Muscle layer of colon (tissue), 2 donors: Measurements from ENCODE around the gene KLHL17.

ENCODE experiments used
- H3K27ac ChIP-seq: one replicate; pipeline ENCODE4 v1.7.0; 2013; ENCODE audit warnings: low read depth, mild to moderate bottlenecking, low read length, moderate library complexity
- H3K27me3 ChIP-seq, 2 donors: one replicate each; pipeline ENCODE4 v1.7.0; 2013; ENCODE audit warnings: low read length in 2 of 2, mild to moderate bottlenecking in 2 of 2; ENCODE audit not compliant: insufficient read depth in 2 of 2, control insufficient read depth in 1 of 2
- H3K36me3 ChIP-seq: one replicate; pipeline ENCODE4 v1.7.0; 2013; ENCODE audit warnings: mild to moderate bottlenecking, low read length; ENCODE audit not compliant: insufficient read depth
- H3K4me1 ChIP-seq: one replicate; pipeline ENCODE4 v1.7.0; 2013; ENCODE audit warnings: mild to moderate bottlenecking, low read length; ENCODE audit not compliant: insufficient read depth
- H3K4me3 ChIP-seq, 2 donors: one replicate each; pipeline ENCODE4 v1.7.0; 2013; ENCODE audit warnings: low read length in 2 of 2, low read depth in 1 of 2, mild to moderate bottlenecking in 1 of 2, moderate library complexity in 1 of 2
- H3K9ac ChIP-seq: one replicate; pipeline ENCODE4 v1.7.0; 2013; ENCODE audit warnings: low read length
- H3K9me3 ChIP-seq: one replicate; pipeline ENCODE4 v1.7.0; 2013; ENCODE audit warnings: mild to moderate bottlenecking, low read length
- donor health status: abdominal sarcoma.
- donor health status: Adenocarcinoma of cecum.

The KLHL17 gene

DNA sequence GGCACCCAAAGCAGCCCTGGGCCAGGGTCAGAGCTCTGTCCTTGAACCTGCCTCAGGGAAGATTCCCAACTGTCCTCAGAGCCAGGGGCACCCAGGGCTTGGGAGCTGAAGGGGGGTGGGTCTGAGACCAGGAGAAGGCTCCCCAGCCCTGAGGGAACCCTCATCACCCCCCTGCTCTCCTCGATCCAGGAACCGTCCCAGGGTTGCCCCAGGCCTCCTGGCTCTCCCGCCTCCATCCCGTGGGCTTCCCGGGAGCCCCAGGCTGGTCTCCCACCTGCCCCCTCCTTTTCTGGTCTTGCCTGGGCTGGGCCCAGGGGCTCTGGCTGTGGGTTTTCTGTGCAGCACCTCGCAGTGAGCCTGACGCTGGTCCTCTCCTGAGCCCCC is 43.3 kb upstream of the KLHL17 start:
- H3K27ac ChIP-seq, result no peak overlapping the region
- peaks cover 5 to 50% of the 10 kb centered on the region in 2 donors for H3K27me3 ChIP-seq

DNA sequence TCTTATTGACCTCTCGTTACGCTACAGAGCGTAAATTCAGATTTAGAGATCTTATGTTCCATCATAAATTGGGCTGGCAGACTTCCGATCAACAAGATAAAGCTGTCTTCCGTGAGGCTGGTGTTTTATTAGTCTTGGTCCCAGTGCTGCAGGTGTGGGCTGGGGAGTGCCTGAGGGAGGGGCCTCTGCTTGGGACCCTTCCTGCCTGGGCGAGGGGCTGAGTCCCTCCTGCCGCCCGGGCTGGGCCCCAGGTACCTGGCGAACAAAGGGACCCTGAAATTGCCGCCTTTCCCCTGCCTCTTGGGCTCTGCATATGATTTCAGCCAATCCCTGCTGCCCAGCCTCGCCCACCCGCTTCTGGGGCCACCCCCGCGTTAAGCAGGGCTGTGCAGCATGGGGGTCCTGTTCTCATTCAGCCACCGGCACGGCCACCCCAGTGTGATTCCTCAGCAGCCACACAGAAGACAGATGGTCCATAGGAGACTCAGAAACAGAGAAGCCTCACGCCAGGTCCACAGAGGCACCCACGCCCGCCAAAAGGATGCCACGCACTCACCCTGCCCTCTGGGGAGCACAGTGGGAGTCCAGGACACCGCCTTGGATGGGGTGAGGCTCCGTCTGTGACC is 42.8 kb upstream of the KLHL17 start:
- Histone ChIP-seq H3K4me1 (peaks cover 17% of the 10 kb centered on the region), H3K27ac (no peak overlapping the region), H3K9ac (no peak overlapping the region), H3K9me3 (no peaks in the 10 kb centered on the region), H3K36me3 (no peaks in the 10 kb centered on the region), H3K27me3 (peaks cover 10 to 55% of the 10 kb centered on the region in 2 donors), H3K4me3 (no peak overlapping the region)

More for the DNA sequence above, 43.3 kb upstream of the KLHL17 start:
- peaks cover 17% of the 10 kb centered on the region for H3K4me1 ChIP-seq
- H3K9me3 ChIP-seq, result no peaks in the 10 kb centered on the region
- H3K4me3 ChIP-seq, result no peak overlapping the region
- H3K36me3 ChIP-seq, result no peaks in the 10 kb centered on the region
- H3K9ac ChIP-seq, result no peak overlapping the region

DNA sequence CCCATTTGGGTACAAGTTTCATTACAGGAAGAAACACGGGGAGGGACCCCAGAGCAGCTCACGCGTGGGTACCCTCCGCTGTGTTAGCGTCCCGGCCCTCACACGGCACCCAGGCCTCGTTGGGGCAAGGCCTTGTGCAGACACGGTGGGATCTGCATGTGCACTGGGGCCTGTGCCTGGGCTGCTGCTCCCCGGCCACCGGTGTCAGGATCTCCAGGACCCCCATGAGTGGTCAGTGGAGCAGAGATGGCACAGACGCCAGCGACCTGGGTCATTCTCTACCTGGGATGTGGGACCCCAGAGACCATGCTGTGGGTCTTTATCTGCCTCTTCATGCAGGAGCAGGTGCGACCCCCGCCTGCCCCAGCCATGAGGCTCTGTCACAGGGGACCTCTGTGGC is 42.0 kb upstream of the KLHL17 start:
- Histone ChIP-seq H3K9ac (no peak overlapping the region), H3K9me3 (no peaks in the 10 kb centered on the region), H3K27ac (no peak overlapping the region), H3K4me3 (no peak overlapping the region), H3K4me1 (peaks cover 22% of the 10 kb centered on the region), H3K36me3 (no peaks in the 10 kb centered on the region), H3K27me3 (peaks cover 12 to 63% of the 10 kb centered on the region in 2 donors)

DNA sequence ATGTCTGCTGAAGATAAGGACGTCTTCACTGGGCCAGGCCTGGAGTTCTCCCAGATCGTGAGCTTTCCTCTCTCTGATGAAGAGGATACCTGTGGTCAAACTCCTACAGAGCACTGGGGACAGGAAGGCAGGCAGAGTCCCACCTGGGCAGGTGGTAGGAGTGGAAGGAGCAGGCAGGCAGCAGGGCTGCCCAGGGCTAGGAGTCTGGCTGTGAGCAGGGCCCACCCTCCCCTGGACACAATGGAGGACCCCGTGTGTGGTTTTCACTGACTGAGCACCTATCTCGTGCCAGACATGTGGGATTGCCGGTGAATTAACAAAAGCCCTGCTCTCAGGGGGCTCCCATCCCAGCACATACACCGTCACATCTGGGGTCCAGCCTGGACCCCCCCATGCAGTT is 41.5 kb upstream of the KLHL17 start:
- H3K4me1 ChIP-seq, result peaks cover 23% of the 10 kb centered on the region
- no peaks in the 10 kb centered on the region for H3K36me3 ChIP-seq
- H3K27me3 ChIP-seq, result peaks cover 12 to 63% of the 10 kb centered on the region in 2 donors

DNA sequence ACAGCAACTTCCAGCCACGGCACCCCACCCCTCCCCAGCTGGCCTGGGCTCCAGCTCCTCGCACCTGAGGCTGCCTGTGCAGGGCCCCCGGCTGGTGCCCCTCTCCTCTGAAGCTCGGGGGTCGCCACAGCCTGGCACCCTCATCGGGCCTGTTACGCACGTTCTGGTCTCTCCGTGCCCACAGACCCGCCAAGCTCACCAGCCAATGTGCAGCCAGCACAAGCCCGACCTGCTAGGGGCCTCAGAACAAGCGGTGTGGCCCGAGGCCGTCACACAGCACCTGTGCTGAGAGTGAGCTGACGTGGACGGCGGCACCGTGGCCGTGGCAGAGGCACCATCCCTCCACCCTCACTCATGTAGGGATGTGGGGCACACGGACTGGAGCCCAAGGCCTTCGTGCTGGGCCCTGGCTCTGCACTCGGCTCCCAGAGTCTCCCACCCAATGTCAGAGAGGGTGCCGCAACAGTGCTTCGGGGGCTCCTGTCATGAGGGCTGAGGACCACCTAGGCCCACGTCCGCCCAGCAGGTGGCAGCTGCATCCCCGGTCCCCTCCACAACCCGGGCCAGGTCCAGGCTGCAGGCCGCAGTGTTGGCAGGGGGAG is 41.0 kb upstream of the KLHL17 start:
- no peak overlapping the region for H3K4me3 ChIP-seq
- H3K9me3 ChIP-seq, result no peaks in the 10 kb centered on the region
- H3K27ac ChIP-seq, result no peak overlapping the region
- peaks cover 12 to 58% of the 10 kb centered on the region in 2 donors for H3K27me3 ChIP-seq
- H3K4me1 ChIP-seq, result peaks cover 23% of the 10 kb centered on the region
- no peak overlapping the region for H3K9ac ChIP-seq
- H3K36me3 ChIP-seq, result no peaks in the 10 kb centered on the region

More for the DNA sequence above, 41.5 kb upstream of the KLHL17 start:
- H3K9me3 ChIP-seq, result no peaks in the 10 kb centered on the region
- no peak overlapping the region for H3K27ac ChIP-seq
- H3K9ac ChIP-seq, result no peak overlapping the region
- no peak overlapping the region for H3K4me3 ChIP-seq

DNA sequence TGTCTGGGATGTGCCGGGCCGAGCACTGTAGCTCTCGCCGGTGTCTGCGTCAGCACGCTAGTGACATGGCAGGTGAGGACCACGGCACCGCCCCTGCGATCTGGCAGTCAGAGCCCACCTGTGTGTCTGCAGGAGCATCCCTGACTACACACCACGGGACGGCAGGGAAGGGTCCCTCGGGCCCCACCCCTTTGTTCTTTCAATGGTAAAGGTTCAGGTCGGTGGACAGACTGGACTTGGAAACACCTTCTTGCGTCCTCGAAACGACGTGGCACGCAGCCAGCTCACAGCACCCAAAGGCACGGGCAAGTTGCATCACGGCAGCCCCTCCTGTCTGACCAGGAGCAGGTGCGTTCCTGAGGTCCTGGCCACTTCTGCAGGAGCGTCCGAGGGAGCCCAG is 40.4 kb upstream of the KLHL17 start:
- no peaks in the 10 kb centered on the region for H3K36me3 ChIP-seq
- H3K4me1 ChIP-seq, result peaks cover 23% of the 10 kb centered on the region
- H3K27me3 ChIP-seq, result peaks cover 12 to 64% of the 10 kb centered on the region in 2 donors
- H3K9me3 ChIP-seq, result no peaks in the 10 kb centered on the region
- H3K4me3 ChIP-seq, result no peak overlapping the region
- no peak overlapping the region for H3K9ac ChIP-seq
- no peak overlapping the region for H3K27ac ChIP-seq

DNA sequence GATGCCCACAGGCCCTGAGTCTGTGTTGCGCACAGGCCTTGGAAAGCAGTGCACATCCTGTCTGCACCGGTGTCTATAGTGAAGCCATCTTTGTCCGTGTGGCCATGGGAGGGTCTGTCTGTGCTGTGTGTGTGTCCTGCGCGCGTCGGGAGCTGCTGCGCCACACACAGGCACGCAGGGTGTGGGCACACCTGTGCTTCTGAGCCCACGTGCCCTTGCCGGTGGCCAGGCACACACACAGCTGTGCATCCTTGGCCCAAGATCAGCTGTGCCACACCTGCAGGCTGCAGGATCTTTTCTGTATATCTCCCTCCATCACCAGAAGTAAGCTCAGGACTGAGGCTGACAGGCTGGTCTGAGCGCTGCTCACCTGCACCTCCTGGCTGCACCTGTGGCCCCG is 39.9 kb upstream of the KLHL17 start:
- no peak overlapping the region for H3K9ac ChIP-seq
- H3K27ac ChIP-seq, result no peak overlapping the region
- H3K9me3 ChIP-seq, result no peaks in the 10 kb centered on the region
- peaks cover 12 to 68% of the 10 kb centered on the region in 2 donors for H3K27me3 ChIP-seq
- H3K36me3 ChIP-seq, result no peaks in the 10 kb centered on the region
- H3K4me1 ChIP-seq, result peaks cover 23% of the 10 kb centered on the region
- H3K4me3 ChIP-seq, result no peak overlapping the region

DNA sequence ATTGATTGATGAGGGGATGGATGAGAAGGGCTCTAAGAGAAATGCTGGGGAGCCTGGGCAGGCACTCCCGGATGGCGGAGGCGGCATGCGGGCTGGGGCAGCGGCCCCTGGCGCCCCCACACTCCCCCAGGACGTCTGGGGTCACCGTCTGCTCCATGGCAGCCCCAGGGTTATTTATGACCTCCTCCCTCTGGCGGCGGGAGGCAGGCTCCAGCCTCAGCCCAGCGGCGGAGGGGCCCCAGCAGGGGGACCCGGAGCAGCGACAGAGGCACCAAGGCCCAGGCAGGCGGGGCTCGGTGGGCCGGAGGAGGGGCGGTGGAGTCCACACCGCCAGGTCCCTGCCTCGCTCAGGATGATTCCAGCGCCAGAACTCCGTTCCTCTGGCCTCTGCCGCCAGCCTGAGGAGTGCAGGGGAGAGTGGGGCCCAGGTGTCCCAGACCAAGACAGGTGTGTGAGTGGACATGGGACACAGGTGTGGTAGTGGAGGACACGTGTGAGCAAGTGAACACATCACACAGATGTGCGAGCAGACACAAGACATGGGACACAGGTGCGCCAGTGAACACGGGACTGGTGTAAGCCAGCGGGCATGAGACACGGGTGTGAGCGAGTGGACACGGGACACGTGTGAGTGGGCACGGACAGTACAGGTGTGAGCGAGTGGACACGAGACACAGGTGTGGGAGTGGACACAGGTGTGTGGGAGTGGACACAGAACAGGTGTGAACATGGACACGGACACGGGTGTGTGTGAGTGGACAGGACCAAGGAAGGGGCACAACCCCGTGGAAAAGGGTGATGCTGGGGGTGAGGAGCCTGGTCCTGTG is 39.2 kb upstream of the KLHL17 start:
- Histone ChIP-seq H3K9me3 (no peaks in the 10 kb centered on the region), H3K27ac (no peak overlapping the region), H3K36me3 (no peaks in the 10 kb centered on the region), H3K4me1 (peaks cover 23% of the 10 kb centered on the region), H3K4me3 (peak overlapping the region in 1 of 2 donors; percentile 15), H3K27me3 (peaks cover 16 to 71% of the 10 kb centered on the region in 2 donors), H3K9ac (no peak overlapping the region)

DNA sequence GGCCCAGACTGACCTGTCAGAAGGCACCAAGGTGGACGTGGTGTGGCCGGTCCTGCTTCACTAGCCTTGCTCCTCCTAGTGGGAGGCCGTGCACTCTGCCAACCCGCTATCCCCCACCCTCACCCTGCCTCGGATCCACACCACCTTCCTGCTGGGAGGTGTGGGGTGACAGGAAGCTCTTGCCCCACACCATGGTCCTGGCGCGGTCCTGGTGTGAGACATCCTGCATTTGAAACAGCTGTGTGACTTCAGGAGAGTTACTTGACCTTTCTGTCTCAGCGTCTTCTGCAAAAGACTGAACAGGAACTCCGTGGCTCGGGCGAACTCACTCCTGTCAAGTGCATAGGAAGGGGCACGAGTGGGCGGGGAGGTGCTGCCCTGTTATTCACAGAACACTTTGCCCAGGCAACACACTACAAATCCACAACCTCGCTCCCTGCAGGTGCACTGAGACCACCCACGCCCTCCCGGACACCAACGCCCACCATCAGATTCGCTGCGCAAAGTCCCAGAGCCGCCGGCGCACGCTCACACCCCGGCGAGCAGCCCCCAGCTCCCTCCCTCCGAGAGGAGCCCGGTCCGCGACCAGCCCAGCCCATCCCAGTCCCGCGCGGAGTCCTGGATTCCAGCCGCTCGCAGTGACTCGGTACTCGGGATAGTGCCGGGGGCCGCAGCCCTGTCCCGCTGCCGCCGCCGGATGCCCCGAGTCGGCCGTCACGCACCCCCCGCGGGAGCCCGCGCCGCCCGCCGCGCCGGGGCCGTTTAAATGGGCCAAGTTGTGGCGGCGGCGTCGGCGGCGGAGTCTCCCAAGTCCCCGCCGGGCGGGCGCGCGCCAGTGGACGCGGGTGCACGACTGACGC is 37.0 kb upstream of the KLHL17 start, which contains the start of gene SAMD11:
TSS of gene SAMD11 (plus strand) at position 793 of the 860 bp plus-strand sequence. CDS start 509 bp downstream, outside the sequence.
- Histone ChIP-seq H3K27ac (no peak within 1 kb of the TSS), H3K4me3 (peak within 1 kb of the TSS; percentile 36 to 50), H3K9ac (no peak within 1 kb of the TSS), H3K36me3 (no peaks in the 10 kb centered on the region), H3K4me1 (peaks cover 23% of the 10 kb centered on the region), H3K9me3 (no peaks in the 10 kb centered on the region), H3K27me3 (peaks cover 20 to 78% of the 10 kb centered on the region in 2 donors)

DNA sequence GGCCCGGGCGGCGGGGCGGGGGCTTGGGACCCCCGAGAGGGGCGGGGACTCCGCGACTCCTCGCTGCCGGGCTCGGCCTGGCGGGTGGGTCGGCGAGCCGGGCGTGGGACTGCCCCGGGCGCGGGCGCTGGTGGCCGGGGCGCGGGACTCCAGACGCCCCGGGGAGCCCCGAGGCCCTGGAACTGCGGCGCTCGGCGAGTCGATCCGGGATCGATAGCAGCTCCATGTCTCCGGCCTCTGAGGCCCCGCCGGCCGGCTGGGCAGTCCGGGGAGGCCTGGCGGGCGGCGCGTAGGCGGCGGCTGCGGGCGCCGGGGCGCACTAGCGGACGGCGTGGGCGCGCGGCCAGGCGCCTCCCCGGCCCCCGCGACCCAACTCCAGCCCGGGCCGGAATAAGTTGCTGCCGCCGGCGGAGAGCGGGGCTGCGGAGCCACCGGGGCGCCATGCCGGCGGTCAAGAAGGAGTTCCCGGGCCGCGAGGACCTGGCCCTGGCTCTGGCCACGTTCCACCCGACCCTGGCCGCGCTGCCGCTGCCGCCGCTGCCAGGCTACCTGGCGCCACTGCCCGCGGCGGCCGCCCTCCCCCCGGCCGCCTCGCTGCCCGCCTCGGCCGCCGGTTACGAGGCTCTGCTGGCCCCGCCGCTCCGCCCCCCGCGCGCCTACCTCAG is 36.3 kb upstream of the KLHL17 start:
- Histone ChIP-seq H3K36me3 (no peaks in the 10 kb centered on the region), H3K4me1 (peaks cover 23% of the 10 kb centered on the region), H3K4me3 (peak overlapping the region in 1 of 2 donors; percentile 38), H3K27ac (no peak overlapping the region), H3K27me3 (peaks cover 16 to 81% of the 10 kb centered on the region in 2 donors), H3K9ac (no peak overlapping the region), H3K9me3 (no peaks in the 10 kb centered on the region)
